Measurements from ENCODE around the gene KAZN. TPM values are rescaled to one million over a fixed set of nuclear protein-coding genes. Genes with fewer than 3 reads are reported as not detected.
A peak's percentile ranks its signal among the peaks of the same experiment; 100 is the strongest.

The KAZN gene
- total and polyA plus RNA-seq, 3 donors from 2014 or later = 12.1 to 14.6 (median 13.8) TPM

- TF ChIP-seq, protein P1, sequence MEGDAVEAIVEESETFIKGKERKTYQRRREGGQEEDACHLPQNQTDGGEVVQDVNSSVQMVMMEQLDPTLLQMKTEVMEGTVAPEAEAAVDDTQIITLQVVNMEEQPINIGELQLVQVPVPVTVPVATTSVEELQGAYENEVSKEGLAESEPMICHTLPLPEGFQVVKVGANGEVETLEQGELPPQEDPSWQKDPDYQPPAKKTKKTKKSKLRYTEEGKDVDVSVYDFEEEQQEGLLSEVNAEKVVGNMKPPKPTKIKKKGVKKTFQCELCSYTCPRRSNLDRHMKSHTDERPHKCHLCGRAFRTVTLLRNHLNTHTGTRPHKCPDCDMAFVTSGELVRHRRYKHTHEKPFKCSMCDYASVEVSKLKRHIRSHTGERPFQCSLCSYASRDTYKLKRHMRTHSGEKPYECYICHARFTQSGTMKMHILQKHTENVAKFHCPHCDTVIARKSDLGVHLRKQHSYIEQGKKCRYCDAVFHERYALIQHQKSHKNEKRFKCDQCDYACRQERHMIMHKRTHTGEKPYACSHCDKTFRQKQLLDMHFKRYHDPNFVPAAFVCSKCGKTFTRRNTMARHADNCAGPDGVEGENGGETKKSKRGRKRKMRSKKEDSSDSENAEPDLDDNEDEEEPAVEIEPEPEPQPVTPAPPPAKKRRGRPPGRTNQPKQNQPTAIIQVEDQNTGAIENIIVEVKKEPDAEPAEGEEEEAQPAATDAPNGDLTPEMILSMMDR (IDR thresholded peaks at IDR 0.05) = peak; percentile 43 to 59 (median 44)
- no peak for TF ChIP-seq POLR2A (IDR thresholded peaks at IDR 0.05)
- 2 to 4% methylated on average over 17 to 48 of the region's 74 CpGs for WGBS, 2 donors
- Histone ChIP-seq H3K4me3 (peak overlapping the region; percentile 64 to 74), H3K27ac (peak overlapping the region; percentile 74 to 75), H3K4me1 (peaks cover 14% of the 10 kb centered on the region), H3K27me3 (no peaks in the 10 kb centered on the region), H3K9me3 (no peaks in the 10 kb centered on the region), H3K36me3 (ENCODE audit: low read depth, missing control alignments) (no peaks in the 10 kb centered on the region)
- peak; percentile 57 for DNase-seq
- intact Hi-C loops (cut with DNase I; ENCODE audit: low total_unique reads) = loop anchor here (10.0 kb wide), 1 partner anchor 121 kb away; no protein-coding TSS in a partner anchor
These were observed 555.5 kb downstream of the KAZN start for GRCh38 chr1:15153842-15154479.

DNA sequence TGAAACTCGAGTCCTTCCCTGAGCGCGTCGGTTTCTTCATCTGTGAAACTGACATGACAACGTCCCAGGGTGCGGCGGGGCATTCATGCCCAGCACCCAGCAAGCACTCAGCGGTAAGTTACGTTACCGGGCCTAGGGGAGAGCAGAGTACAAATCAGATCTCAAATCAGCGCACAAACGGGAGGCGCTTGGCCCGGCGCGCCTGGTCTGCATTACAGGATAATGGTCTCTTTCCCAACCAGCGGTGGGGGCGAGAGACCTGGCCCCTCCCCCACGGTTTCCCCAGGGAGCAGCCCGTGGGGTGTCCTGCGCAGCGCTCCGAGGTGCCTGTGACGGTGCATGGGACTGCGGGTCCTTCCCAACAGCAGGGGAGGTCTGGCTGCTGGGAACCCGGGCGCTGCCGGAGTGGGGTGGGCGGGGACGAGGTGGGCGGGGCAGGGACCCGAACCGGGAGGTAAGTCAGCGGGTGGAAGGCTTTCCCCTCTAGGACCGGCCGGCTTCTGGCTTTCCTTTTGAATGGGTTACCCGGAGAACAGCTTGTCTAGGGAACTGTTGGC, 556.1 kb downstream of the KAZN start:
- H3K4me1 ChIP-seq = peaks cover 14% of the 10 kb centered on the region
- intact Hi-C loops (cut with DNase I; ENCODE audit: low total_unique reads) = loop anchor here (10.0 kb wide), 1 partner anchor 120 kb away; no protein-coding TSS in a partner anchor
- H3K4me3 ChIP-seq = peak overlapping the region; percentile 64 to 74
- TF ChIP-seq, protein P1 (IDR thresholded peaks at IDR 0.05) = no peak
- TF ChIP-seq POLR2A (IDR thresholded peaks at IDR 0.05) = no peak
- H3K27me3 ChIP-seq = no peaks in the 10 kb centered on the region
- peak overlapping the region in 1 of 2 donors; percentile 26 for H3K27ac ChIP-seq
- H3K9me3 ChIP-seq = no peaks in the 10 kb centered on the region
- peak; percentile 25 for DNase-seq
- WGBS, 2 donors = 1 to 12% methylated on average over 11 to 36 of the region's 37 CpGs
- no peaks in the 10 kb centered on the region for H3K36me3 ChIP-seq (ENCODE audit: low read depth, missing control alignments)

DNA sequence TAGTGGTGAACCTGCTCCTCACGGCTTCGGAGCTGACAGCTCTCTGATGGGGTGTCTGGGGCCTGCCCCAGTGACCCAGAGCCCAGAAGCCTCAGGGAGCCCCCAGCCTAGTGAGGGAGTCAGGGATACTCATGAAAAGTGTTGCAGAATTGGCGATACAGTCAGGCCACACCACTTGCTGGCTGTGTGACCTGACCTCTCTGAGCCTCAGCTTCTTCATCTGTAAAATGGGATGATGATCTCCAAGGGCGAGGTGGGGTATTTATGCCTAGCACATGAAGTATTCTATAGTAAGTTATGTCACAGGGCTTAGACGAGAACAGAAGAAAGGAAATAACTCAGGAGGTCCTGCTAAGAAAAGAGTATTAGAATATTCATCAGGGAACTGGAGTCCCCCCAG, 556.7 kb downstream of the KAZN start:
- Histone ChIP-seq H3K9me3 (no peaks in the 10 kb centered on the region), H3K4me3 (no peak overlapping the region), H3K27ac (no peak overlapping the region), H3K27me3 (no peaks in the 10 kb centered on the region), H3K4me1 (peaks cover 14% of the 10 kb centered on the region), H3K36me3 (ENCODE audit: low read depth, missing control alignments) (no peaks in the 10 kb centered on the region)
- no peak for DNase-seq
- intact Hi-C loops (cut with DNase I; ENCODE audit: low total_unique reads) = loop anchor here (10.0 kb wide), 1 partner anchor 120 kb away; no protein-coding TSS in a partner anchor
- WGBS, 2 donors = 66 to 81% methylated on average over 5 of the region's 5 CpGs
- TF ChIP-seq POLR2A (IDR thresholded peaks at IDR 0.05) = no peak
- TF ChIP-seq, protein P1 (IDR thresholded peaks at IDR 0.05) = no peak

DNA sequence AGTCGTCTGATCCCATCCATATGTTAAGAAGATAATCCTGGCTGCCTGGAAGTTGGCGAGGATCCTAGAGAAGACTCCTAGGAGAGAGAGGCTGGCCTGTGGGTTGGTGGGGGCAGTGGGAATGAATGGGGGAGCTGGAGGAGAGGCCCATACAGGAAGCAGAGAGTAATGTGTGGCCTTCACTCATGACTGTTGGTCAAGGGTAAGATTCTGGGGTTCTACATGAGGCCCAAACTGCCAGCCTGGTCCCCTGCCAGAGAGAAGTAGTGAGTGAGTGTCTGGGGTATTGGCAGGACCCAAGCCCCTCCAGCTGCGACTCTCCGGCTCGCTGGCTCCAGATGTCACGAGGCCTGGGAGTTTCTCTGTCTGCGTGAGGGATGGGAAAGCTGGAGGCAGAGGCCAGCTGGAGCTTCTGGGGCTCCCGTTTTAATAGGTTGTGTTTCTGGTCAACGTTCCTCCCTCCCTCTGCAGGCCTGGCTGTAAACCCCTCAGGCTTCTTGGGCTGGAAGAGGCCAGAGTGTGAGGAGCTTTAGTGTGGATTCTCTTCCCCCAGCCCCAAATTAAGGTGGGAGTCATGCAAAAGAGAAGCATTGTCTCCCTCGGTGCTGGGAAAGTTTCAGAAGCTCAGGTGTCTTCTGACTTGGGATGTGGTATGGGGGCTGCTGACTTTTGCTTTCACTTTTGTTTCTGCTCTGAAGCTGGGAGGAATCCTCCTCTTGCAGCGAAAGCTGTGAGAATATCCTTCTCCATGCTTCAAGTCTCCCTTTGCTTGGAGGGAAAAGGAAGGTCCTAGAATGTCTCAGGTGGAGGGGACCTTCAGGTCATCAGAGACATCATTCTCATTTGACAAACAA, 557.6 kb downstream of the KAZN start:
- H3K36me3 ChIP-seq (ENCODE audit: low read depth, missing control alignments) = no peaks in the 10 kb centered on the region
- no peak for TF ChIP-seq POLR2A (IDR thresholded peaks at IDR 0.05)
- TF ChIP-seq, protein P1 (IDR thresholded peaks at IDR 0.05) = no peak
- no peaks in the 10 kb centered on the region for H3K27me3 ChIP-seq
- H3K4me3 ChIP-seq = no peak overlapping the region
- WGBS, 2 donors = 47 to 67% methylated on average over 10 to 11 of the region's 11 CpGs
- intact Hi-C loops (cut with DNase I; ENCODE audit: low total_unique reads) = loop anchor here (10.0 kb wide), 1 partner anchor 119 kb away; no protein-coding TSS in a partner anchor
- no peaks in the 10 kb centered on the region for H3K9me3 ChIP-seq
- no peak for DNase-seq
- H3K27ac ChIP-seq = no peak overlapping the region
- H3K4me1 ChIP-seq = peaks cover 14% of the 10 kb centered on the region

Data from testis (tissue), 3 donors.